SK-N-MC (cell line): ENCODE results near the gene DUS2.
A peak's percentile ranks its signal among the peaks of the same experiment; 100 is the strongest.
"Not testable (repeated sequence)": the region's sequence is repeated elsewhere in the genome, so short reads cannot be mapped to it uniquely, and the experiment has no call there.

ENCODE experiments used
- DNase-seq: peaks from one replicate; pipeline ENCODE4 v3.0.0-alpha.2; 2011; ENCODE audit warnings: low read depth, low spot score
- H3K27ac ChIP-seq: fragments of 200-600 bp; sonication (generic); 2 replicates; pipeline ENCODE4 v1.5.1; 2016; ENCODE audit warnings: mixed run types
- H3K36me3 ChIP-seq: fragments of 200-600 bp; sonication (generic); 2 replicates; pipeline ENCODE4 v1.6.1; 2017; ENCODE audit warnings: antibody characterized with exemption, low read length, mixed read lengths; ENCODE audit not compliant: insufficient read depth
- H3K4me3 ChIP-seq: fragments of 200-600 bp; sonication (generic); 2 replicates; pipeline ENCODE4 v1.5.1; 2016
- H3K9ac ChIP-seq: fragments of 200-600 bp; sonication (generic); 2 replicates; pipeline ENCODE4 v1.8.0; 2017; ENCODE audit warnings: mixed run types, mixed read lengths; ENCODE audit not compliant: insufficient read length
- H3K9me3 ChIP-seq: fragments of 200-600 bp; sonication (generic); 2 replicates; pipeline ENCODE4 v1.6.1; 2017; ENCODE audit warnings: low read depth, mild to moderate bottlenecking, antibody characterized with exemption, low read length, moderate library complexity, mixed read lengths
- EZH2 ChIP-seq: fragments of 200-600 bp; sonication (generic); IDR thresholded peaks from one replicate; pipeline ENCODE4 v1.6.1; 2017; ENCODE audit warnings: antibody characterized with exemption
- FOXP2 ChIP-seq: optimal IDR thresholded peaks from 2 replicates; pipeline ENCODE3; 2011; ENCODE audit warnings: mild to moderate bottlenecking, moderate library complexity; ENCODE audit not compliant: insufficient read depth; ENCODE audit errors: extremely low read length, control extremely low read depth
- POLR2AphosphoS5 ChIP-seq: IDR thresholded peaks from 2 replicates; pipeline ENCODE4 v1.6.1; 2012; ENCODE audit warnings: mild to moderate bottlenecking, low read depth, low read length, borderline replicate concordance

The DUS2 gene

GRCh38 chr16:68086860-68087268 lies 63.8 kb downstream of the DUS2 start:
- peak overlapping the region; percentile 83 for H3K4me3 ChIP-seq
- no peak for DNase-seq
- peak overlapping the region; percentile 77 for H3K9ac ChIP-seq
- H3K9me3 ChIP-seq = no peaks in the 10 kb centered on the region
- H3K27ac ChIP-seq = no peak overlapping the region
- H3K36me3 ChIP-seq = no peaks in the 10 kb centered on the region
- TF ChIP-seq FOXP2 (no peak), POLR2AphosphoS5 (no peak), EZH2 (no peak)

DNA sequence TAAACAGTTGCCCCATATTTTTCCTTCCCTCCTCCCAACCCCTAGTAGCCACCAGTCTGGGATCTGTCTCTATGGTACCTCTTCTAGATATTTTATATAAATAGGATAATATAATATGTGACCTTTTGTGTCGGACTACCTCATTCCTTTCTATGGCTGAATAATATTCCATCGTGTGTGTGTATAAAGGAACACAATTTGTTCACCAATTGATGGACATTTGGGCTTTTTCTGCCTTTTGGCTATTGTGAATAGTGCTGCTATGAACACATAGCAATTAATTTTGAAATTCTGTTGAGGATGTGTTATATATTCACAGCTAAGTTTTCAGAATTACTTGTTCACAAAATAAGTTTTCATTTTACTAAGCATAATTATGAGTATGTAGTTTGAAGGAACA lies 64.6 kb downstream of the DUS2 start:
- H3K9ac ChIP-seq = no peak overlapping the region
- H3K36me3 ChIP-seq = no peaks in the 10 kb centered on the region
- no peak overlapping the region for H3K4me3 ChIP-seq
- TF ChIP-seq POLR2AphosphoS5 (no peak), EZH2 (no peak), FOXP2 (no peak)
- H3K27ac ChIP-seq = no peak overlapping the region
- H3K9me3 ChIP-seq = no peaks in the 10 kb centered on the region
- no peak for DNase-seq

GRCh38 chr16:68088130-68088972 lies 65.3 kb downstream of the DUS2 start:
- Histone ChIP-seq H3K9ac (no peak overlapping the region), H3K36me3 (no peaks in the 10 kb centered on the region), H3K27ac (no peak overlapping the region), H3K4me3 (no peak overlapping the region), H3K9me3 (no peaks in the 10 kb centered on the region)
- DNase-seq = no peak
- no peak for TF ChIP-seq POLR2AphosphoS5
- no peak for TF ChIP-seq EZH2
- TF ChIP-seq FOXP2 = no peak

- H3K4me3 ChIP-seq = no peak overlapping the region
- no peak overlapping the region for H3K9ac ChIP-seq
- DNase-seq = no peak
- TF ChIP-seq FOXP2 (no peak), EZH2 (no peak), POLR2AphosphoS5 (no peak)
- H3K36me3 ChIP-seq = no peaks in the 10 kb centered on the region
- H3K9me3 ChIP-seq = no peaks in the 10 kb centered on the region
- H3K27ac ChIP-seq = no peak overlapping the region
These were observed 66.0 kb downstream of the DUS2 start for GRCh38 chr16:68089067-68089466.

- TF ChIP-seq EZH2 (no peak), FOXP2 (no peak)
- Histone ChIP-seq H3K9me3 (no peaks in the 10 kb centered on the region), H3K27ac (no peak overlapping the region), H3K36me3 (no peaks in the 10 kb centered on the region), H3K9ac (no peak overlapping the region), H3K4me3 (no peak overlapping the region)
- DNase-seq = no peak
These were observed 67.0 kb downstream of the DUS2 start for GRCh38 chr16:68090130-68090529.

- peak overlapping the region; percentile 42; the same call in 1 of the 2 replicates for H3K27ac ChIP-seq
- TF ChIP-seq FOXP2 = no peak
- no peak for TF ChIP-seq EZH2
- TF ChIP-seq POLR2AphosphoS5 = no peak
- no peaks in the 10 kb centered on the region for H3K36me3 ChIP-seq
- no peak overlapping the region for H3K9ac ChIP-seq
- no peaks in the 10 kb centered on the region for H3K9me3 ChIP-seq
- H3K4me3 ChIP-seq = no peak overlapping the region
- no peak for DNase-seq
These were observed 67.4 kb downstream of the DUS2 start for GRCh38 chr16:68090533-68090932.

DNA sequence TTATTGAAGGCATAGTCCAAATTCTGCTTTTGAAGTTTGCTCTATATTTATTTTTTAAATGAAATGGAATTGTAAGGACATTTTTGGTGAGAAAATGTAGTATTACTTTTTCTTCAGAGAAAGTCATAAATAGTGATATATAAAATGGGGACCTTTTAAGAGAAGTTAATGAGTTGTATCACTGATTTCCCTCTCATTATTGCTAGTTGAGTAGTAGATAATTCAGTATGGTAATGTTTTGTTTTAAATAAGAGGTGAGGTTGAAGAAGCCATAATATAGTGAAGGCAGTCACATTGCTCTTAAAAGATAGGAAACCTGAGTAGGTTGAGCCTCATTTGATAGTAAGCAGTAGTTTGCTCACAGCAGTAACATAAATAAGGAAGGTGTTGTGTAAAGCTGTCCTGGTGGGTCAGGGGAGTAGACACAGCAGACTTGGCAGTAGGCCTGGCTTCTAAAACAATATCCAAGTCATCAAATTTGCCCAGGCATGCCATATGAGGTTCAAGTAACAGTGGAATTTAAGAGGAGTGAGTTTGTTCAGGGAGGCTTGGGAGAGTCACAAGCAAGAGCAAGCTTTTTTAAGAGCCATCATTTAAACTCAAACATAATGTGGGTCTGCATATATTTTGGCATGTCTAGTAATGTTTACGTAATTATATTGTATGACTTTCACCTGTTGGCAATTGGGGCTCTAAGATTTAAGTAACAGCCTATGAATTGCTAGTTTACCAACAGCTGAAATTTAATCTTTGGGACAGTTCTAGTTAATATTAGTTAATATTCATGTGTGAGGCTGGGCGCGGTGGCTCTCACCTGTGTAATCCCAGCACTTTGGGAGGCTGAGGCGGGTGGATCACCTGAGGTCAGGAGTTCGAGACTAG lies 68.5 kb downstream of the DUS2 start:
- Histone ChIP-seq H3K27ac (peak overlapping the region; percentile 42; the same call in 1 of the 2 replicates), H3K9me3 (no peaks in the 10 kb centered on the region), H3K9ac (no peak overlapping the region), H3K4me3 (no peak overlapping the region), H3K36me3 (no peaks in the 10 kb centered on the region)
- TF ChIP-seq EZH2 (no peak), FOXP2 (no peak), POLR2AphosphoS5 (no peak)
- no peak for DNase-seq

GRCh38 chr16:68092275-68092674 lies 69.2 kb downstream of the DUS2 start:
- H3K9me3 ChIP-seq, H3K36me3 ChIP-seq, H3K9ac ChIP-seq, DNase-seq, H3K27ac ChIP-seq, H3K4me3 ChIP-seq: not testable (repeated sequence)
